Occipital lobe (tissue), 3 donors: Measurements from ENCODE around the gene MRPL47. TPM values are rescaled to one million over a fixed set of nuclear protein-coding genes. Genes with fewer than 3 reads are reported as not detected.

Source experiments
- DNase-seq: peaks from one replicate; lab custom pipeline; 2025; lab: John Stamatoyannopoulos, UW
- small RNA-seq: library from RNA; depleted of rRNA; stranded (forward); fragments of <200 nt; gene quantifications from one replicate; pipeline ENCODE3, GENCODE V24; 2014
- total RNA-seq: library from RNA; depleted of rRNA; stranded (reverse); fragments of >200 nt; gene quantifications from one replicate; pipeline ENCODE4 v1.2.3, GENCODE V29; 2014

Gene MRPL47
- total RNA-seq, 1 donor from 2014 or later: 29.5 TPM

DNA sequence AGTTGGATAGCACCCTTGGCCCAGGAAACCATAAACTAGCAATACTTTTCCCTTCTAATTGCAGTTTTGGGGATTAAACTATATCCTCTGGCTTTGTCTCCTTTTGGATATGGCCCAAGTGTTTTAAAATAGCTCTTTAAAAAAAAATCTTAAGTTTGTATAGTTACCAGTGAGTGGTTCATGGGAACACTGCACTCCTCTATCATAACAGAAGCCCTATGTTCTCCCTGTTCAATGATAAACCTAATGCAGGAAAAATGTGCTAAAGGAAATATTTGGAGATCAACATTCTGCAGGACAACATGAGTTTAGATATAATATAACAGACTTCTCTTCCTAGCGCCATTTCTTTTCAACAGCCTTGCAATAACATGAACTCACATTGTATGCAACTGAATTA lies 13.1 kb downstream of the MRPL47 start:
- DNase-seq: no peak

DNA sequence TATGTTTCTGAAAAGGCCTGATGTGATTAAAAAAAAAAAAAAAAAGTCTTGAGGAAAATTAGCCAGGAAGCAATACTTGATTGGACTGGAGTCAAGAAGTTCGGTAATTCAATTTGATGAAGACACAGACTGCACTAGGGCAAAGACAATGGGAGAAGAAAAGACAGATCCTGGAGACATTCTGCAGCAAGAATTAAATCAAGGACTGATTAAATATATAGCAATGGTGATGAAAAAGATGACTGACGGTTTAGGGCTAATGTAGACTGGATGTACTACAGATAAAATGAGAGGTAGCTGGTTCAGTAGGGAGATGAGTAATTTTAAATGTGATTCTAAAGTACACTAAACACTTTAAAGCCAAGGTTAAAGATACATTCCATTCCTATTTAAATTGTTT lies 13.8 kb downstream of the MRPL47 start:
- DNase-seq: no peak

DNA sequence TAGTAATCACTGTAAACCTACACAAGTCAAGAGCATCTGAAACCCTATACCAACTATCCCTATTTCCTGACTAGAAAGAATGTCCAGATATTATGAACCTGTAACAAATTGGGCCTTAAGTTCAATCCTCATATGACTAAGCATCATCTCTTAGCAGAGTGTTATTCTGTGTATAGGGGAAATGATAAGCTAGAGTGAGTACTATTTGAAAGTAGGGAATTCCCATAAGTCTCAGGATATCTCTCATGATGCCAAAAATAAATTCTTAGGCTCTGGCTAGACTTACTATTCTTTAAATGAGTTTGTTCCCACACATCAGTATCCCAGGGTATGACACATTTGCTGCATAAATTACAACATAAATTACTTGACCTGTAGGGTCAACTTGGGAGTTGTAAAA lies 15.3 kb downstream of the MRPL47 start:
- no peak for DNase-seq

DNA sequence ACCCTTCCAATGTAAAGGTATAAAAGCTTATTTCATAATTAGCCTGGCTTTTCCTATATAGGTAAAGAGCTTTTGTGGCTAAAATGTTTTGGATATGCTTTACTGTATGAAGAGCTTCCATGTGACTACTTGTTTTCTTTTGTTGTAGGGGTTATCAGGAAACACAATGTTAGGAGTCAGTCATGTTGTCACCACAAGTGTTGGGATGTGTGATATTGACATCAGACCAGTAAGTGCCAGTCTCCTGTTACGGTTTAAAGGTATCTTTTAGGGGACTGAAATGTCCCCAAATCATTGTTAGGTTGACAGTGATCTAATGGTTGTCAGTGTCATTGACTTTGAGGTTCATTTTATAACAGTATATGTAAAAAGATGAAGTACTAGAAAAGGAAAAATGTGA lies 23.4 kb downstream of the MRPL47 start:
- DNase-seq: no peak

DNA sequence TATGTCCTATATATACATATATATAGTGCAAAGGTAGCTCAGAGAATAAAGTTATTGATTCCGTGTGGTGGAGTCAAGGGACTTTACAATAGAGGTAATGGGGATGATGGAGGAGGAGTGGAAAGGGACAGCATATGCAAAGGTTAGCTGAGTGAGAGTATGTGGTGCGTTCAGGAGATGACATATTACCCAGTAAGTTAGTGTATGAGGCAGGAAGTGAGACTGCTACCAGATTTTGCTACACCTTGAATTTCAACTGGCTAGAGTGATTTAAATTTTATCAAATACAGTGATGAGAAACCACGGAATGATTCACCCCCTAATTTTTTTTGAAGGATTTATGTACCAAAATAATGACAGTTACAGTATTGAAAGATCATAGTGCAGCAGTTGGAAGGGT lies 38.9 kb downstream of the MRPL47 start:
- no peak for DNase-seq

DNA sequence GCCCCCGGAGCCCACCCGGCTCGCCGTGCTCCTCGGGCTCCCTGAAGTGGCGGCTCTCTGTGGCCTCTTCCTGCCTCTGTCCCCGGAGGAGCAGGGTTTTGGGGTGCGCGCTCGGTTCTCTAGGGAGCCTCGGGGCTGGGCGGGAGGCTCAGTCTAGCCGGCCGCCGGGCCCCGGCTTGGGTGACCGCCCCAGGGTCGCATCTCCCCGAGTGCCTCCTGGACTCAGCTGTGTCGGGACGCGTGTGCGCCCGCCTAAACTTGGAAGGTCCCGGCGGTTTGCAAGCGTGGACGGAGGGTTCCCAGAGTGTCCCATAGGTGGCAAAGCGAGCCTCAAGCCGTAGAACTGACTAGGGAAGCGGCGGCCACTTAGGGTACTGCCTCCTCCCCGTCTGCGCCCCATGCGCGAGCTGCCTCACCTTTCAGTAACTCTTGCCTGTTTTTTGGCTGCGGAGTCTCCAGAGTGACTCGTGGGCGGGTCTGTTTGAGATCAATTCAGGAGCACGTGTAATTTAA lies 41.1 kb downstream of the MRPL47 start:
- peak; percentile 36 for DNase-seq

DNA sequence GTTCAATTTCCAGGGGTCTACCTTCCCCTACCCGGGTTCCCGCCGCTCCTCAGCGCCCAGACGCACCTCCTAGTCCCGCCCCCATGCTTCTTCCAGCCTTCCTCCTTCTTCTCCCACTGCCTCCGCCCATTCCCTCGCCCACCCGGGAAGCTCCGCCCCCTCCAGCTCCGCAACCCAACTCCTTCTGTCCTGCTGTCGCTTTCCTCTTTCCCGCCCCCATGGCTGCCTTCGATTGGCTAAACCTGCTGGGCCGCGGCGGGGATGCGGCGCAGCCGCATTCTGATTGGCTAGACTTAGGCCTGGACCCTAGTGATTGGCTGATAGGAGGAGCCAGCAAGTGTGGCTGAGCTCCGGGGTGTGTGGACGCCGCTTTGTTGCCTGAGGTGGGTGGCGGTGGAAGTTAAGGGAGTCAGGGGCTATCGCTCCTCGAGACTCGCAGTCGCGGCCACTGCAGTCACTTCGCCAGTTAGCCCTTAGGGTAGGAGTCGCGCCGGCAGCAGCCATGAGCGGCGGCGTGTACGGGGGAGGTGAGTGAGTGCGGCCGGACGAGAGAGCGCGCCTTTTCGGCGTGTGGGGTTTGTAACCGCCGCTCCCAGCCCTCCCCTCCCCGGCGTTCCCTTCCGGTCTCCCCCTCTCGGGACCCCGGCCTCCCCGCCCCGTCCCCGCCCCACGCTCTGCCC lies 41.7 kb downstream of the MRPL47 start, which contains the start of gene ACTL6A:
Gene ACTL6A (plus strand): TSS at position 336 of the 680 bp plus-strand sequence. CDS start 167 bp downstream, at position 503.
- DNase-seq: peak; percentile 98

DNA sequence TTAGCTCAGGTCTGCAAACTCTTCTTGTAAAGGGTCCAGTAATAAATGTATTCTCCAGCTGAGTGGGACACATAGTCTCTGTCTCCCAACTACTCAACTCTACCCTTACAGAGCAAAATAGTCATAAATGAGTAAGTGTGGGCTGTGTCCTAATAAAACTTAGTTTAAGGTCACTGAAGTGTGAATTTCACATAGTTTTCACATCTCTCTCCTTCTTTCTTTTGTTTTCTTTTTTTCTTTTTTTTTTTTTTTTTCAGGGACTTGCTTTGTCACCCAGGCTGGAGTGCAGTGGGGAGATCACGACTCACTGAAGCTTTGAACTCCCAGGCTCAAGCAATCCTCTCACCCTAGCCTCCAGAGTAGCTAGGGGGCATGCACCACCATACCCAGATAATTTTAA lies 43.6 kb downstream of the MRPL47 start:
- DNase-seq: no peak

DNA sequence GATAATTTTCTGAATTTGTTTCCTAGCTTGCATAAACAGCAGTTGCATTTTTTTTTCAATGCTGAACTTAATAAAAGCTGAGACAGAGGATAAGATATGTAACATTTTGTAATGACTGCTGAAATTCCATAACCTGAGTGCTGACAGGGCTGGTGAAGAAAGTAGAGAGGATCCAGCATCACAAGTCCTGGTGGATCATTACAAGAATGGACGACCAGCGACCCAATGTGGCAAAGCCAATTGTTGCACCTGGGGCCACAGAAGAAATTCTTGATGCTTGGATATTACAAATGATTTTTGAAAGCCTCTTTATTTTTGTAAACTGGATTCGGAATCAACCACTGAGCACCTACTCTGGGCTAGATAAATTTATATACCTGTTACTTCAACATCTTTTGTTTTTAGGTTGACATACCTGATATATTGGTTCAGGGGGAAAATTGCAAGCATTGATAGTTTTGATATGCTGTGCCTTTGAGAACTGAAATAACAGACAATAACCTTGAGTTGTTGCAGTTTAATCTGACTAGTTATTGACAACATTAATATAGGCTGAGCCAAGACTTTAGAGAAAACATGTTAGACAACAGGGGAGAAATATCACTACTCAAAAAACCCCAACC lies 45.6 kb downstream of the MRPL47 start:
- DNase-seq: peak; percentile 23

DNA sequence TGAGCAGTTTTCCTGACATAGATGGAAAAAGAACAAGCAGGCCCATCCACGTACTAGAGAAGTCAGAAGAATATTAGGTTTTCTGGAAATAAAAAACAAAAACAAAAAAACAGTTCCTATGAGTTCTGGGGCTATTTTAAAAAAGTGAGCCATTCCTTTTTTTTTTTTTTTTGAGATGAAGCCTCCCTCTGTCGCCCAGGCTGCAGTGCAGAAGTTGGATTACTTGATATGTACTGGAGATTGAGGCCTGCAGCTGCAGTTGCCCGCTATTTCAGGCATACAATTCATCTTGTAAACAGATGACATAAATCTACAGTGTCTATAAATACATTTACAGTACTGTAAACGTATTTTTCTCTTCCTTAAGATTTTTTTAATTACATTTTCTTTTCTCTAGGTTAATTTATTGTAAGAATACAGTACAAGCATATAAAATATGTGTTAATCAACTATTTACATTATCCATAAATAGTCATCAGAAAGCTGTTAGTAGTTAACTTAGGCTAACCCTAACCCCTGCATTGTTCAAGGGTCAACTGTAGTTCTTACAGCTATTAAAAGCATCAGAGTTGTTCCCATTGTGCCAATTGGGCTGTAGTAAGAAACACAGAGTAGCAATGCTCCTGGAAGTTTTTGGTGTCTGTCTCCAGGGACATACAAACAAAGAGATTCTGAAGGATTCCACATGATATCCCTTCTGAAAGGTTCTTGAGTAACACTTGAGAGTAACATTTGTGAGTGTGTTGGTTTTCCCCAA lies 52.9 kb downstream of the MRPL47 start:
- no peak for DNase-seq

DNA sequence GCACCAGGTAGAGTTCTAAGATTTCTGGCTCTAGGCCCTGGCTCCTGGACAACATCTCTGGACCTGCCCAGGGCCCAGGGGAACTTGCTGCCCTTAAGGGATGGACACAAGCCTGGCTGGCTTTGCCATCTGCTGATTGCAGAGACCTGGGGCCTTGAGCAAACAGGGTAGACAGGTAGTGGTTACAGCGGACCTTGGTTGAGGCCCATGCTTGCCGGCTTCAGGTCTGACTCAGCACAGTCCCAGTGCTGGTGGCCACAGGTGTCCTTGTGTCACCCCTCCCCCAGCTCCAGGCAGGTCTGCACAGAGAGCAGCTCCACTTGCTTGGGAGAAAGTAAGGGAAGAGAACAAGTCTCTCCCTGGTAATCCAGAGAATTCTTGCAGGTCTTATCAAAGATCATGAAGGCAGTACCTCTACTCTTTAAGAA lies 57.6 kb downstream of the MRPL47 start:
- no peak for DNase-seq

DNA sequence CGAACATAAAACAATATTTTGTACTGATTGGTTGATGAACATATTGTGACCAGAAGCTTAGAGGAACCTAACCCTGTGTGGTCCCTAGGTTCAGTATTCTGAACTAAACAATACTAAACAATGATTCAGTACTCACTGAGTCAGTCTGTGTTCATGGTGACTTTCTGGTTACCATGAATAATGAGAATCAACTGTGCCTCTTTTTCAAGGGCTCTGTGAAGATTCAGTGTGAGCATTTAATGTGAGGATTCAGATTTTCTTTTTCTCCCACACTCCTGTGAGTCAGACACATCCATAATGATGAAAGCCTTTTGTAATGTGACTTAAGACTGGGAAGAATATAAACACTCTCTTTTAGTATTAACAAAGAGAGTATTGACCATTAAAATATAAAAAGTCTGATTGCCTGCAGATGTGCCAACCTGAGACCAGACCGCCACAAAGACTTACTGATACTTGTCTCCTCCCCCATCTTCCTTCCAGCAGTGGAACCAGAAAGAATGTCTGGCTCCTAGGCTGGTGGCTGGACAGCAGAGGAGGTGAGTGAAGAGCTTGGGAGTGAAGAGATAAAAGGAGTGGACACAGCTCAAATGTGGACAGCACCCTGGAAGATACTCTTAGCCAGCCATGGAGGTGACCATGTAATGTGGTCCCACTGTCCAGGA lies 59.3 kb downstream of the MRPL47 start:
- DNase-seq: no peak

DNA sequence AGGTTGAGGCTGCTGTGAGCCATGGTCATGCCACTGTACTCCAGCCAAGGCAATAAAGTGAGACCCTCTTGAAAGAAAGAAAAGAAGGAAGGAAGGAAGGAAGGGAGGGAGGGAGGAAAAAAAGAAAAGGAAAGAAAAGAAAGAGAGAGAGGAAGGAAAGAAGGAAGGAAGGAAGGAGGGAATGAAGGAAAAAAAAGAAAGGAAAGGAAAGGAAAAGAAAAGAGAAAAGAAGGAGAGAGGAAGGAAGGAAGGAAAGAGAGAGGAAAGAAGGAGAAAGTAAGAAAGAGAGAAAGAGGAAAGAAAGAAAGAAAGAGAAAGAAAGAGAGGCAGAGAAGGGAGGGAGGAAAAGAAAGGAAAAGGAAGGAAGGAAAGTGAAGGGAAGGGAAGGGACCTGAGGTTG lies 62.1 kb downstream of the MRPL47 start:
- DNase-seq: no peak

DNA sequence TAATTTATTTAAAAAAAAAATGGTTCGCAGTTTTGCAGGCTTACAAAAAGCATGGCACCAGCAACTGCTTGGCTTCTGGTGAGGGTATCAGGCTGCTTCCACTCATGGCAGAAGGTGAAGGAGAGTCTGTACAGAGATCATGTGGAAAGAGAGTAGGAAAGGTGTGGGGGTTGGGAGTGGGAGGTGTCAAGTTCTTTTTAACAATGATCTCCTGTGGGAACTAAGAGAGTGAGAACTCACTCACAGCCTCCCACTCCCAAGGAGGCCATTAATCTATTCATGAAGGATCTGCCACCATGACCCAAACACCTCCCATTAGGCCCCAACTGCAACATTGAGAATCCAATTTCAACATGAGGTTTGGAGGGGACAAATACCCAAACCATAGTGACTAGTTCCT lies 62.8 kb downstream of the MRPL47 start:
- DNase-seq: no peak

DNA sequence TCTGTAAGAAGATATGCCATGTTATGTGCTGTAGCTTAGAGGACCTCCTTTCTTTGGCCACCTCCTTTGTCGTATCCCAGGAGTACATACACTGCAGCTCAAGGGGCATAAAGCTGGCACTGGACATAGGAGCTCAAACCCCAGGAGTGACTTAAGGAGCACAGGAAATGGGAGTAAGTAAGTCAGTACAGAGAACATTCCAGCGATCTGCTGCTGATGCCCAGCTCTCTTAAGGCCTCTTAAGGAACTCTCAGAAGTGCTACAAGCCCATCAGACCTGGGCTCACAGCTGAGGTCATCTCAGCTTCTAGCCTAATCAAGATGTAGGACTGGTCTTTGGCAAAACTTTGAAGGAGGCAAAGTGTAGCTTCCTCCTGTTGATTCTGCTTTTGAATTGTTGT lies 63.3 kb downstream of the MRPL47 start:
- no peak for DNase-seq

Small RNAs within 50 kb of the gene (small RNA-seq; reads per million reads assigned to genes)
- not detected for gene AC090425.1
- not detected for gene RF01210

Other genes starting within 250 kb of the MRPL47 start
- 177 TPM for gene GNB4, start 153.2 kb downstream of the MRPL47 start, total RNA-seq
- 25.0 TPM for gene ACTL6A, start 41.7 kb downstream of the MRPL47 start, total RNA-seq
- 135 TPM for gene NDUFB5, start 156 bp upstream of the MRPL47 start, total RNA-seq
- gene USP13, start 48.4 kb upstream of the MRPL47 start, total RNA-seq: 13.3 TPM